ENCODE results near the gene RAB23.

DNA sequence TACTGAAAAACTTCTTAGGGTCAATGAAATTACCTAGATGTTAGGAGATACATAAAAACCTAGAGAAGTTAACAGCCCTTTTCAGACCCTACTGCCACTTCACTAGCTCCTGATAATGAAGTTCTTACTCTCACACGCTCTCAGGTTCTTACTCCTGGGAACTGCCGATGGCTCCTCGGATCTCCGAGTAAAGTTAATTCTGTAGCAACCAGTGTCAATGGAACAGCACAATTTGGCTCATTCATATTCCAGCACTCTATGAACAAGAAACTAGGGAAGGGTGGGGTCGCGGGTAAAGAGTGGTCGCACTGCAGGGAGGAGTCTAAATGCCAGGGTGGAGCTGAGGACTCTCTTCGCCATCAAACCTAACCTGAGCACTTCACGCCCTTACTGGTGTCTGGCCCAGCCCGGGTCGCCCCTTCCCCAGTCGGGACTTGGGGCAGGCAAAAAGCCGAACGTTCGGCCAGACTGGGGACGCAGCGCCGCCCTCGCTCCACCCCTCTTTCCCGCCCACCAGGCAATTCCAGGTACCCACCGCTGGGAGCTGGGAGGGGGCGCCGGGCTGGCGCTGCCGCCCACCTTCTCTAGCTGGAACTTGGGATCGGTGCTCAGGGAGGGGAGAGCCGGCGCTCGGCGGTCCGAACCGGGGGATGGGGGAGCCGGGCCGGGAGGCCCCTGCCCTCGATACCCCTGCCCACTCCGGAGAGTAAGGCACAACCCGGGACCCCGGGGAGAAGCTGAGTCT is 744 bp downstream of the RAB23 start:
- TF ChIP-seq, protein P1, sequence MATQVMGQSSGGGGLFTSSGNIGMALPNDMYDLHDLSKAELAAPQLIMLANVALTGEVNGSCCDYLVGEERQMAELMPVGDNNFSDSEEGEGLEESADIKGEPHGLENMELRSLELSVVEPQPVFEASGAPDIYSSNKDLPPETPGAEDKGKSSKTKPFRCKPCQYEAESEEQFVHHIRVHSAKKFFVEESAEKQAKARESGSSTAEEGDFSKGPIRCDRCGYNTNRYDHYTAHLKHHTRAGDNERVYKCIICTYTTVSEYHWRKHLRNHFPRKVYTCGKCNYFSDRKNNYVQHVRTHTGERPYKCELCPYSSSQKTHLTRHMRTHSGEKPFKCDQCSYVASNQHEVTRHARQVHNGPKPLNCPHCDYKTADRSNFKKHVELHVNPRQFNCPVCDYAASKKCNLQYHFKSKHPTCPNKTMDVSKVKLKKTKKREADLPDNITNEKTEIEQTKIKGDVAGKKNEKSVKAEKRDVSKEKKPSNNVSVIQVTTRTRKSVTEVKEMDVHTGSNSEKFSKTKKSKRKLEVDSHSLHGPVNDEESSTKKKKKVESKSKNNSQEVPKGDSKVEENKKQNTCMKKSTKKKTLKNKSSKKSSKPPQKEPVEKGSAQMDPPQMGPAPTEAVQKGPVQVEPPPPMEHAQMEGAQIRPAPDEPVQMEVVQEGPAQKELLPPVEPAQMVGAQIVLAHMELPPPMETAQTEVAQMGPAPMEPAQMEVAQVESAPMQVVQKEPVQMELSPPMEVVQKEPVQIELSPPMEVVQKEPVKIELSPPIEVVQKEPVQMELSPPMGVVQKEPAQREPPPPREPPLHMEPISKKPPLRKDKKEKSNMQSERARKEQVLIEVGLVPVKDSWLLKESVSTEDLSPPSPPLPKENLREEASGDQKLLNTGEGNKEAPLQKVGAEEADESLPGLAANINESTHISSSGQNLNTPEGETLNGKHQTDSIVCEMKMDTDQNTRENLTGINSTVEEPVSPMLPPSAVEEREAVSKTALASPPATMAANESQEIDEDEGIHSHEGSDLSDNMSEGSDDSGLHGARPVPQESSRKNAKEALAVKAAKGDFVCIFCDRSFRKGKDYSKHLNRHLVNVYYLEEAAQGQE (IDR thresholded peaks at IDR 0.05; ENCODE audit: unreplicated experiment), result no peak
- TF ChIP-seq, protein P2, sequence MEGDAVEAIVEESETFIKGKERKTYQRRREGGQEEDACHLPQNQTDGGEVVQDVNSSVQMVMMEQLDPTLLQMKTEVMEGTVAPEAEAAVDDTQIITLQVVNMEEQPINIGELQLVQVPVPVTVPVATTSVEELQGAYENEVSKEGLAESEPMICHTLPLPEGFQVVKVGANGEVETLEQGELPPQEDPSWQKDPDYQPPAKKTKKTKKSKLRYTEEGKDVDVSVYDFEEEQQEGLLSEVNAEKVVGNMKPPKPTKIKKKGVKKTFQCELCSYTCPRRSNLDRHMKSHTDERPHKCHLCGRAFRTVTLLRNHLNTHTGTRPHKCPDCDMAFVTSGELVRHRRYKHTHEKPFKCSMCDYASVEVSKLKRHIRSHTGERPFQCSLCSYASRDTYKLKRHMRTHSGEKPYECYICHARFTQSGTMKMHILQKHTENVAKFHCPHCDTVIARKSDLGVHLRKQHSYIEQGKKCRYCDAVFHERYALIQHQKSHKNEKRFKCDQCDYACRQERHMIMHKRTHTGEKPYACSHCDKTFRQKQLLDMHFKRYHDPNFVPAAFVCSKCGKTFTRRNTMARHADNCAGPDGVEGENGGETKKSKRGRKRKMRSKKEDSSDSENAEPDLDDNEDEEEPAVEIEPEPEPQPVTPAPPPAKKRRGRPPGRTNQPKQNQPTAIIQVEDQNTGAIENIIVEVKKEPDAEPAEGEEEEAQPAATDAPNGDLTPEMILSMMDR (conservative IDR thresholded peaks at IDR 0.05; ENCODE audit: low read depth in 2 of 2), result no peak
- no peak for TF ChIP-seq EZH2 (IDR thresholded peaks at IDR 0.05; ENCODE audit: low read depth, unreplicated experiment)

Measured in GM23338 (cell line).